GM21576 (cell line): ENCODE measurements around the gene STRN3.
"Not testable (repeated sequence)": the region's sequence is repeated elsewhere in the genome, so short reads cannot be mapped to it uniquely, and the experiment has no call there.

Source experiments
- ATAC-seq: cut with Tn5 transposase; IDR thresholded peaks from one replicate; pipeline ENCODE4 v1.9.1; 2021; ENCODE audit warnings: mild to moderate bottlenecking, moderate library complexity; ENCODE audit not compliant: unreplicated experiment

STRN3 gene

GRCh38 chr14:30971586-30971985, 54.6 kb downstream of the STRN3 start:
- ATAC-seq: no peak

GRCh38 chr14:30969796-30970195, 56.4 kb downstream of the STRN3 start:
- ATAC-seq: not testable (repeated sequence)

- ATAC-seq: not testable (repeated sequence)
These were observed 58.6 kb downstream of the STRN3 start for GRCh38 chr14:30967364-30968098.

- ATAC-seq: no peak
These were observed 59.5 kb downstream of the STRN3 start for GRCh38 chr14:30966415-30967363.

- not testable (repeated sequence) for ATAC-seq
These were observed 60.3 kb downstream of the STRN3 start for GRCh38 chr14:30965861-30966260.

GRCh38 chr14:30962537-30962936, 63.6 kb downstream of the STRN3 start:
- ATAC-seq: not testable (repeated sequence)

- no peak for ATAC-seq
These were observed 64.8 kb downstream of the STRN3 start for GRCh38 chr14:30961330-30961729.

- ATAC-seq: no peak
These were observed 66.0 kb downstream of the STRN3 start for GRCh38 chr14:30960216-30960615.

GRCh38 chr14:30958555-30959407, 67.4 kb downstream of the STRN3 start:
- ATAC-seq: no peak

- no peak for ATAC-seq
These were observed 68.3 kb downstream of the STRN3 start for GRCh38 chr14:30957813-30958370.

- no peak for ATAC-seq
These were observed 76.5 kb downstream of the STRN3 start for GRCh38 chr14:30949651-30950050.

- ATAC-seq: no peak
These were observed 82.5 kb downstream of the STRN3 start for GRCh38 chr14:30943694-30944093.

GRCh38 chr14:30940886-30941285, 85.3 kb downstream of the STRN3 start:
- ATAC-seq: no peak

- ATAC-seq: no peak
These were observed 87.6 kb downstream of the STRN3 start for GRCh38 chr14:30938617-30939016.

- no peak for ATAC-seq
These were observed 90.7 kb downstream of the STRN3 start for GRCh38 chr14:30935445-30935844.

GRCh38 chr14:30933937-30934336, 92.2 kb downstream of the STRN3 start:
- not testable (repeated sequence) for ATAC-seq

- no peak for ATAC-seq
These were observed 97.7 kb downstream of the STRN3 start for GRCh38 chr14:30928462-30928861.

GRCh38 chr14:30925254-30925653, 100.9 kb downstream of the STRN3 start:
- no peak for ATAC-seq

- ATAC-seq: no peak
These were observed 104.4 kb downstream of the STRN3 start for GRCh38 chr14:30921788-30922187.

GRCh38 chr14:30921305-30921704, 104.9 kb downstream of the STRN3 start:
- no peak for ATAC-seq

- ATAC-seq: no peak
These were observed 110.6 kb downstream of the STRN3 start for GRCh38 chr14:30915596-30915995.
